ENCODE results near the gene NR6A1. TPM values are rescaled to one million over a fixed set of nuclear protein-coding genes. Genes with fewer than 3 reads are reported as not detected.

The NR6A1 gene
- total and polyA plus RNA-seq, 2 of the 13 experiments (the other 11 are each of a cell fraction or from before 2014, with no cell fraction given) = 28.1 to 31.5 TPM

DNA sequence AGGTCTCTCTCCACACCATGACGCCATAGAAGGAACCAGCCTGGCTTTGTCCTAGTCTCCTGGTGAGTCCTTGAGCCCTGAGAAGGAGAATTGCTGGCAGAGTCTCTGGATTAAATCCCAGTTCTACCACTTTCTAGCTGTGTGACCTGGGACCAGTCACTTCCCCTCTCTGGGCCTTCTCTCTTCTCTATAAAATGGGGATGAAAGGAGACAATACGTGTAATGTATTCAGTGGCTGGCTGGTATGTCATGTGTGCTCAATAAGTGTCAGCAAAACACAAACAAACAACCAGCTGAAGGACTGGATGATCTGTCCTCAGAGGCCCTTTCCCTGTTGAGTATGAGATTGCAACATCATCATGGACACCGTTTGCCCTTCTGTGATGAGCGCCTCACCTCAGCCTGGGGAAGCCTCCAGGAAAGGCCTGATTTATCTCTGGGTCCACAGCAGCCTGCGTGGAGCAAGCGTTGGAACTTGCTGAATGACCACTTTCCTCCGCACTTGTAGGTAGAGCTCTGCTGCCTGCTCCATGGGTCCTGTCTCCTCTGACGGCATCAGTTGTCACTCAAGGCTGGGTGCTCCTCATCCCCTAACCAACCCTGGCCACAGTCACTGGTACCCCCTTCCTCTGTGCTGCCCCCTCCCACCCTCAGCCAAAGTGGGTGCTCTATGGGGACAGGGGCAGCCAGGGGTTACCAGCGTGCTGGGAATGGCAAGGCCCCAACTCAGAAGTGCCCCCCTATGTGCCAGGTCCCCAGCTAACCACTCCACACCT lies 260.3 kb downstream of the NR6A1 start (continued):
- TF ChIP-seq, protein P1, sequence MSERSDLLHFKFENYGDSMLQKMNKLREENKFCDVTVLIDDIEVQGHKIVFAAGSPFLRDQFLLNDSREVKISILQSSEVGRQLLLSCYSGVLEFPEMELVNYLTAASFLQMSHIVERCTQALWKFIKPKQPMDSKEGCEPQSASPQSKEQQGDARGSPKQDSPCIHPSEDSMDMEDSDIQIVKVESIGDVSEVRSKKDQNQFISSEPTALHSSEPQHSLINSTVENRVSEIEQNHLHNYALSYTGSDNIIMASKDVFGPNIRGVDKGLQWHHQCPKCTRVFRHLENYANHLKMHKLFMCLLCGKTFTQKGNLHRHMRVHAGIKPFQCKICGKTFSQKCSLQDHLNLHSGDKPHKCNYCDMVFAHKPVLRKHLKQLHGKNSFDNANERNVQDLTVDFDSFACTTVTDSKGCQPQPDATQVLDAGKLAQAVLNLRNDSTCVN (CRISPR knock-in tag; IDR thresholded peaks at IDR 0.05; ENCODE audit: borderline replicate concordance) = no peak
- TF ChIP-seq ZNF652 (CRISPR knock-in tag; IDR thresholded peaks at IDR 0.05; ENCODE audit: borderline replicate concordance, low read depth) (no peak), YY1 (IDR thresholded peaks at IDR 0.05; ENCODE audit: insufficient read depth, insufficient replicate concordance, low read depth, low read length) (peak; percentile 41), CENPT (CRISPR knock-in tag; IDR thresholded peaks at IDR 0.05; ENCODE audit: low read depth) (no peak), EED (CRISPR knock-in tag; IDR thresholded peaks at IDR 0.05) (peak; percentile 54; the same call in 1 of the 2 replicates), ZBTB3 (CRISPR knock-in tag; IDR thresholded peaks at IDR 0.05; ENCODE audit: borderline replicate concordance, low read depth) (no peak), CBFB (CRISPR knock-in tag; IDR thresholded peaks at IDR 0.05) (no peak), ZMYM2 (CRISPR knock-in tag; IDR thresholded peaks at IDR 0.05) (peak; percentile 41), SNAPC2 (CRISPR knock-in tag; IDR thresholded peaks at IDR 0.05) (no peak), BORCS8-MEF2B (CRISPR knock-in tag; IDR thresholded peaks at IDR 0.05) (0 out of 2 replicates have a peak, but pooled peaks have one; percentile 41), AGO1 (IDR thresholded peaks at IDR 0.05; ENCODE audit: low read depth, low read length, poor library complexity, severe bottlenecking) (no peak)
- TF ChIP-seq, protein P2, sequence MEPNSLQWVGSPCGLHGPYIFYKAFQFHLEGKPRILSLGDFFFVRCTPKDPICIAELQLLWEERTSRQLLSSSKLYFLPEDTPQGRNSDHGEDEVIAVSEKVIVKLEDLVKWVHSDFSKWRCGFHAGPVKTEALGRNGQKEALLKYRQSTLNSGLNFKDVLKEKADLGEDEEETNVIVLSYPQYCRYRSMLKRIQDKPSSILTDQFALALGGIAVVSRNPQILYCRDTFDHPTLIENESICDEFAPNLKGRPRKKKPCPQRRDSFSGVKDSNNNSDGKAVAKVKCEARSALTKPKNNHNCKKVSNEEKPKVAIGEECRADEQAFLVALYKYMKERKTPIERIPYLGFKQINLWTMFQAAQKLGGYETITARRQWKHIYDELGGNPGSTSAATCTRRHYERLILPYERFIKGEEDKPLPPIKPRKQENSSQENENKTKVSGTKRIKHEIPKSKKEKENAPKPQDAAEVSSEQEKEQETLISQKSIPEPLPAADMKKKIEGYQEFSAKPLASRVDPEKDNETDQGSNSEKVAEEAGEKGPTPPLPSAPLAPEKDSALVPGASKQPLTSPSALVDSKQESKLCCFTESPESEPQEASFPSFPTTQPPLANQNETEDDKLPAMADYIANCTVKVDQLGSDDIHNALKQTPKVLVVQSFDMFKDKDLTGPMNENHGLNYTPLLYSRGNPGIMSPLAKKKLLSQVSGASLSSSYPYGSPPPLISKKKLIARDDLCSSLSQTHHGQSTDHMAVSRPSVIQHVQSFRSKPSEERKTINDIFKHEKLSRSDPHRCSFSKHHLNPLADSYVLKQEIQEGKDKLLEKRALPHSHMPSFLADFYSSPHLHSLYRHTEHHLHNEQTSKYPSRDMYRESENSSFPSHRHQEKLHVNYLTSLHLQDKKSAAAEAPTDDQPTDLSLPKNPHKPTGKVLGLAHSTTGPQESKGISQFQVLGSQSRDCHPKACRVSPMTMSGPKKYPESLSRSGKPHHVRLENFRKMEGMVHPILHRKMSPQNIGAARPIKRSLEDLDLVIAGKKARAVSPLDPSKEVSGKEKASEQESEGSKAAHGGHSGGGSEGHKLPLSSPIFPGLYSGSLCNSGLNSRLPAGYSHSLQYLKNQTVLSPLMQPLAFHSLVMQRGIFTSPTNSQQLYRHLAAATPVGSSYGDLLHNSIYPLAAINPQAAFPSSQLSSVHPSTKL (CRISPR knock-in tag; IDR thresholded peaks at IDR 0.05) = peak; percentile 70
- TF ChIP-seq, protein P3, sequence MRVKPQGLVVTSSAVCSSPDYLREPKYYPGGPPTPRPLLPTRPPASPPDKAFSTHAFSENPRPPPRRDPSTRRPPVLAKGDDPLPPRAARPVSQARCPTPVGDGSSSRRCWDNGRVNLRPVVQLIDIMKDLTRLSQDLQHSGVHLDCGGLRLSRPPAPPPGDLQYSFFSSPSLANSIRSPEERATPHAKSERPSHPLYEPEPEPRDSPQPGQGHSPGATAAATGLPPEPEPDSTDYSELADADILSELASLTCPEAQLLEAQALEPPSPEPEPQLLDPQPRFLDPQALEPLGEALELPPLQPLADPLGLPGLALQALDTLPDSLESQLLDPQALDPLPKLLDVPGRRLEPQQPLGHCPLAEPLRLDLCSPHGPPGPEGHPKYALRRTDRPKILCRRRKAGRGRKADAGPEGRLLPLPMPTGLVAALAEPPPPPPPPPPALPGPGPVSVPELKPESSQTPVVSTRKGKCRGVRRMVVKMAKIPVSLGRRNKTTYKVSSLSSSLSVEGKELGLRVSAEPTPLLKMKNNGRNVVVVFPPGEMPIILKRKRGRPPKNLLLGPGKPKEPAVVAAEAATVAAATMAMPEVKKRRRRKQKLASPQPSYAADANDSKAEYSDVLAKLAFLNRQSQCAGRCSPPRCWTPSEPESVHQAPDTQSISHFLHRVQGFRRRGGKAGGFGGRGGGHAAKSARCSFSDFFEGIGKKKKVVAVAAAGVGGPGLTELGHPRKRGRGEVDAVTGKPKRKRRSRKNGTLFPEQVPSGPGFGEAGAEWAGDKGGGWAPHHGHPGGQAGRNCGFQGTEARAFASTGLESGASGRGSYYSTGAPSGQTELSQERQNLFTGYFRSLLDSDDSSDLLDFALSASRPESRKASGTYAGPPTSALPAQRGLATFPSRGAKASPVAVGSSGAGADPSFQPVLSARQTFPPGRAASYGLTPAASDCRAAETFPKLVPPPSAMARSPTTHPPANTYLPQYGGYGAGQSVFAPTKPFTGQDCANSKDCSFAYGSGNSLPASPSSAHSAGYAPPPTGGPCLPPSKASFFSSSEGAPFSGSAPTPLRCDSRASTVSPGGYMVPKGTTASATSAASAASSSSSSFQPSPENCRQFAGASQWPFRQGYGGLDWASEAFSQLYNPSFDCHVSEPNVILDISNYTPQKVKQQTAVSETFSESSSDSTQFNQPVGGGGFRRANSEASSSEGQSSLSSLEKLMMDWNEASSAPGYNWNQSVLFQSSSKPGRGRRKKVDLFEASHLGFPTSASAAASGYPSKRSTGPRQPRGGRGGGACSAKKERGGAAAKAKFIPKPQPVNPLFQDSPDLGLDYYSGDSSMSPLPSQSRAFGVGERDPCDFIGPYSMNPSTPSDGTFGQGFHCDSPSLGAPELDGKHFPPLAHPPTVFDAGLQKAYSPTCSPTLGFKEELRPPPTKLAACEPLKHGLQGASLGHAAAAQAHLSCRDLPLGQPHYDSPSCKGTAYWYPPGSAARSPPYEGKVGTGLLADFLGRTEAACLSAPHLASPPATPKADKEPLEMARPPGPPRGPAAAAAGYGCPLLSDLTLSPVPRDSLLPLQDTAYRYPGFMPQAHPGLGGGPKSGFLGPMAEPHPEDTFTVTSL (CRISPR knock-in tag; IDR thresholded peaks at IDR 0.05; ENCODE audit: borderline replicate concordance) = no peak
- TF ChIP-seq, protein P4, sequence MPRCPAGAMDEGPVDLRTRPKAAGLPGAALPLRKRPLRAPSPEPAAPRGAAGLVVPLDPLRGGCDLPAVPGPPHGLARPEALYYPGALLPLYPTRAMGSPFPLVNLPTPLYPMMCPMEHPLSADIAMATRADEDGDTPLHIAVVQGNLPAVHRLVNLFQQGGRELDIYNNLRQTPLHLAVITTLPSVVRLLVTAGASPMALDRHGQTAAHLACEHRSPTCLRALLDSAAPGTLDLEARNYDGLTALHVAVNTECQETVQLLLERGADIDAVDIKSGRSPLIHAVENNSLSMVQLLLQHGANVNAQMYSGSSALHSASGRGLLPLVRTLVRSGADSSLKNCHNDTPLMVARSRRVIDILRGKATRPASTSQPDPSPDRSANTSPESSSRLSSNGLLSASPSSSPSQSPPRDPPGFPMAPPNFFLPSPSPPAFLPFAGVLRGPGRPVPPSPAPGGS (CRISPR knock-in tag; IDR thresholded peaks at IDR 0.05) = no peak
- TF ChIP-seq, protein P5, sequence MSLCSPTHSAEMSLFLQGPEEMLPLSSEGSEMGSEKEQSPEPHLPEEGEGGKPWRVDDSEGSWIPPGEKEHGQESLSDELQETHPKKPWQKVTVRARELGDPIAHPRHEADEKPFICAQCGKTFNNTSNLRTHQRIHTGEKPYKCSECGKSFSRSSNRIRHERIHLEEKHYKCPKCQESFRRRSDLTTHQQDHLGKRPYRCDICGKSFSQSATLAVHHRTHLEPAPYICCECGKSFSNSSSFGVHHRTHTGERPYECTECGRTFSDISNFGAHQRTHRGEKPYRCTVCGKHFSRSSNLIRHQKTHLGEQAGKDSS (CRISPR knock-in tag; IDR thresholded peaks at IDR 0.05; ENCODE audit: borderline replicate concordance, low read depth) = no peak
